A673 (cell line): ENCODE data around the gene HOXA3. TPM values are rescaled to one million over a fixed set of nuclear protein-coding genes. Genes with fewer than 3 reads are reported as not detected.
A peak's percentile ranks its signal among the peaks of the same experiment; 100 is the strongest.

Experiments used
- Bru-seq: library from RNA; stranded (reverse); fragments of 400-500 nt; gene quantifications from one replicate; lab custom pipeline; 2021; lab: Mats Ljungman, UMichigan
- BruChase-seq, 2 experiments: library from RNA; stranded (reverse); fragments of 400-500 nt; gene quantifications; one replicate each; lab custom pipeline; 2021; lab: Mats Ljungman, UMichigan
- BruUV-seq: library from RNA; stranded (reverse); fragments of 400-500 nt; replicated peaks from 2 replicates; lab custom pipeline; 2021; lab: Mats Ljungman, UMichigan
- CTCF ChIA-PET: fragments of 300-600 bp; sonication (Branson Sonifier 250); formaldehyde crosslinking; loops from one replicate; lab custom pipeline; 2022; ENCODE audit warnings: antibody characterized with exemption; lab: Charles Lee
- POLR2A ChIA-PET: fragments of 300-600 bp; sonication (Branson Sonifier 250); formaldehyde crosslinking; loops from one replicate; lab custom pipeline; 2022; ENCODE audit warnings: antibody characterized with exemption; ENCODE audit not compliant: low non-redundant PET; lab: Charles Lee
- DNase-seq: peaks from one replicate; pipeline ENCODE4 v3.0.0-alpha.2; 2015; ENCODE audit warnings: low spot score
- H3K27ac ChIP-seq: fragments of 200-600 bp; sonication (generic); 2 replicates; pipeline ENCODE4 v1.5.1; 2016; ENCODE audit warnings: mixed run types, low read depth, mild to moderate bottlenecking, mixed read lengths, antibody characterized with exemption, low read length; ENCODE audit not compliant: poor library complexity, severe bottlenecking
- H3K27me3 ChIP-seq: fragments of 200-600 bp; sonication (generic); replicated peaks from 2 replicates; pipeline ENCODE4 v1.6.1; 2017; ENCODE audit warnings: mixed run types, low read depth, mild to moderate bottlenecking, mixed read lengths, antibody characterized with exemption, low read length; ENCODE audit not compliant: insufficient read depth, poor library complexity
- H3K36me3 ChIP-seq: fragments of 200-600 bp; sonication (generic); 2 replicates; pipeline ENCODE4 v1.6.1; 2016; ENCODE audit warnings: mixed run types, mild to moderate bottlenecking, mixed read lengths, antibody characterized with exemption, low read length; ENCODE audit not compliant: insufficient read depth, poor library complexity, severe bottlenecking
- H3K4me1 ChIP-seq: fragments of 200-600 bp; sonication (generic); 2 replicates; pipeline ENCODE4 v1.6.1; 2017; ENCODE audit warnings: mixed run types, mild to moderate bottlenecking, mixed read lengths, antibody characterized with exemption, low read length; ENCODE audit not compliant: insufficient read depth, poor library complexity, severe bottlenecking
- H3K4me3 ChIP-seq: fragments of 200-600 bp; sonication (generic); 2 replicates; pipeline ENCODE4 v1.5.1; 2016; ENCODE audit warnings: low read depth, mixed run types, mild to moderate bottlenecking, mixed read lengths, low read length; ENCODE audit not compliant: poor library complexity, severe bottlenecking
- H3K9me3 ChIP-seq: fragments of 200-600 bp; sonication (generic); 2 replicates; pipeline ENCODE4 v1.6.1; 2016; ENCODE audit warnings: mixed run types, low read depth, mild to moderate bottlenecking, mixed read lengths, antibody characterized with exemption, low read length; ENCODE audit not compliant: poor library complexity, severe bottlenecking
- EZH2 ChIP-seq: fragments of 200-600 bp; sonication (generic); IDR thresholded peaks from 2 replicates; pipeline ENCODE4 v1.6.1; 2017; ENCODE audit warnings: borderline replicate concordance, low read depth, mild to moderate bottlenecking, mixed read lengths, antibody characterized with exemption, low read length; ENCODE audit not compliant: poor library complexity, severe bottlenecking
- intact Hi-C: fragments of 100-400 bp; cut with micrococcal nuclease; formaldehyde crosslinking; loops from one replicate; pipeline ENCODE4 v1.10.0; 2022; ENCODE audit not compliant: unreplicated experiment
- long read RNA-seq: library from polyadenylated mRNA; stranded (forward); transcript quantifications from one replicate; pipeline ENCODE4 v2.0.0, GENCODE V29; 2022
- total RNA-seq: library from RNA; stranded (reverse); gene quantifications from 2 replicates; pipeline ENCODE4 v1.2.3, GENCODE V29; 2021
- TF ChIP-seq, protein P1 (sequence below): fragments of 300-800, 200-600 bp; sonication (generic); conservative IDR thresholded peaks from 2 replicates; pipeline ENCODE4 v1.5.1; 2017; ENCODE audit warnings: low read depth, mild to moderate bottlenecking, antibody characterized with exemption, low read length, moderate library complexity, mixed read lengths

HOXA3 gene
- total RNA-seq, result not detected in 2 replicates
- Bru-seq, nascent RNA, result percentile 10 among the genes with signal in this experiment
- BruChase-seq, experiment 1, labeled RNA remaining after a 2-hour chase, result percentile 10 among the genes with signal in this experiment
- percentile 7 among the genes with signal in this experiment for BruChase-seq, experiment 2, labeled RNA remaining after a 6-hour chase
- long read RNA-seq, result 0 reads

DNA sequence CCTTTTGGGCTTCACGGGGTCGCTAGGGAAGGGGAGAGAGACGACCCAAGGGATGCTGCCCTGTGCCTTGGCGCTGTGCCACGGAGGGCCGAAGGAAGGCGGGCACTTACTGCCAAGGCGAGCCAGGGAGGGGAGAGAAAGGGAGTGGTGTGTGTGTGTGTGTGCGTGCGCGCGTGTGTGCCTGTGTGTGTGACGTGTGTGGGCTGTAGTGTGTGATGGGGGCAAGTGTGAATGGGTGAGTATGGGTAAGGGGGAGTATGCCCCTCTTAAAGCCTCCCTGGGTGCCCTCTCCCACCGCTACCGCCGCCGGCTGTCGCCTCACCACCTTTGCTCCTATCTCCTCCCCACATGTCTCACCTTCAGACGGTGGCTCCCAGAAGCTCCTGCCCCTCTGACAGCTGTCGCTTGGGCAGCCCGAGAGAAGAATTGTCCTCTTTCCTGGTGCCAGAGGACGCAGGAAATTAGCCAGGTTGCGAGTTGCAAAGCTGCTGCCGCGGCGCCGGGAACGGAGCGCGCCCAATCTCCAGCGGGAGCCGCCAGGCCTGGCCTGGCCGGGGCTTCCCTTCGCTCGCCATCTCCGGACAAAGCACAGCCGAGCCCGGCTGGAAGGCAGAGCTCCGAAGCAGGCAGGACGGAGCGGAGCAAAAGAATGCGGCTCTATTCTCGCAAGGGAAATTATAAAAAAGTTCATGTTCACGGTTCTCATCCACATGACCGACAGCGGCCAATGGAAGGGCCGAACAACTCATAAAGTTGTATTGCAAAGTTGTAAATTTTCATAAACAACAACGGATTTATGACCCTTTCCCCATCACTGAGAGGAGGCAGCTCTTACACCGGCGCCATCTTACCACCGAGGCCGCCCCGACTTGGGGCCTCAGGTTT, at the start of gene HOXA3:
Gene HOXA3 (minus strand): TSS at position 653 of the 885 bp plus-strand sequence. CDS start 41,943 bp downstream, outside the sequence.
- H3K4me1 ChIP-seq, result peaks cover 13% of the 10 kb centered on the region
- intact Hi-C loops, result no loop called here
- CTCF ChIA-PET, result no interaction called here

DNA sequence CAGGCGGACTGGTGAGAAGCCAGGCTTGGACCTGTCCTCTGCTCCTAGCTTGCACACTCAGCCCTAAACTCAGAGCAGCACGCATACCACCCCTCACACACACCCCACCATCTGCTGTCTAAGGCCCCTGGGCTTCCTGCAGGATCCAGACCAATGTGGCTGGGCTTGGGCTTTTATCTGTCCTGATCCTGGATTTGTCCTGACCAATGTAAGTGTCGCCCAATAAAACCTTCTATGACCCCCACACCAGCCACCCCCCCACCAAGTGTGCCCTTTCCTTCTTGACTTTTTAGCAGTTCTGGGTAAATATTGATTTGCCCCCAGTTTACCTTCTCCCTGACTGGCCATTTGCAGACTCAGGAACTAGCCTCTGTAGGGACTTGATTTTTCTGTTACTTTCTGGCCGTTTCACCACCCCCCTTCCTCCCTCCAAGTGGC, 49.2 kb upstream of the HOXA3 start:
- no peaks in the 10 kb centered on the region for H3K4me1 ChIP-seq
- peaks cover 94% of the 10 kb centered on the region for H3K27me3 ChIP-seq
- no peak overlapping the region for H3K27ac ChIP-seq
- H3K36me3 ChIP-seq, result no peaks in the 10 kb centered on the region
- DNase-seq, result no peak
- ChIA-PET POLR2A (no interaction called here), CTCF (interaction anchor here (1.2 kb wide), 1 partner anchor 720 kb away, joined by 4 read pairs; no protein-coding TSS in a partner anchor)
- BruUV-seq, result no TSS peak
- H3K9me3 ChIP-seq, result no peaks in the 10 kb centered on the region
- TF ChIP-seq EZH2, result no peak
- TF ChIP-seq, protein P1, sequence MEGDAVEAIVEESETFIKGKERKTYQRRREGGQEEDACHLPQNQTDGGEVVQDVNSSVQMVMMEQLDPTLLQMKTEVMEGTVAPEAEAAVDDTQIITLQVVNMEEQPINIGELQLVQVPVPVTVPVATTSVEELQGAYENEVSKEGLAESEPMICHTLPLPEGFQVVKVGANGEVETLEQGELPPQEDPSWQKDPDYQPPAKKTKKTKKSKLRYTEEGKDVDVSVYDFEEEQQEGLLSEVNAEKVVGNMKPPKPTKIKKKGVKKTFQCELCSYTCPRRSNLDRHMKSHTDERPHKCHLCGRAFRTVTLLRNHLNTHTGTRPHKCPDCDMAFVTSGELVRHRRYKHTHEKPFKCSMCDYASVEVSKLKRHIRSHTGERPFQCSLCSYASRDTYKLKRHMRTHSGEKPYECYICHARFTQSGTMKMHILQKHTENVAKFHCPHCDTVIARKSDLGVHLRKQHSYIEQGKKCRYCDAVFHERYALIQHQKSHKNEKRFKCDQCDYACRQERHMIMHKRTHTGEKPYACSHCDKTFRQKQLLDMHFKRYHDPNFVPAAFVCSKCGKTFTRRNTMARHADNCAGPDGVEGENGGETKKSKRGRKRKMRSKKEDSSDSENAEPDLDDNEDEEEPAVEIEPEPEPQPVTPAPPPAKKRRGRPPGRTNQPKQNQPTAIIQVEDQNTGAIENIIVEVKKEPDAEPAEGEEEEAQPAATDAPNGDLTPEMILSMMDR, result no peak
- H3K4me3 ChIP-seq, result no peak overlapping the region
- intact Hi-C loops, result loop anchor here (5.0 kb wide), 1 partner anchor 571 kb away; no protein-coding TSS in a partner anchor

More for the DNA sequence above, at the start of gene HOXA3:
- POLR2A ChIA-PET, result no interaction called here
- Histone ChIP-seq H3K27me3 (peaks cover 94% of the 10 kb centered on the region), H3K9me3 (no peaks in the 10 kb centered on the region), H3K27ac (no peak within 1 kb of the TSS), H3K36me3 (no peaks in the 10 kb centered on the region), H3K4me3 (no peak within 1 kb of the TSS)
- peak; percentile 93 for TF ChIP-seq EZH2
- TF ChIP-seq, protein P1, result no peak
- DNase-seq, result no peak
- no TSS peak for BruUV-seq

DNA sequence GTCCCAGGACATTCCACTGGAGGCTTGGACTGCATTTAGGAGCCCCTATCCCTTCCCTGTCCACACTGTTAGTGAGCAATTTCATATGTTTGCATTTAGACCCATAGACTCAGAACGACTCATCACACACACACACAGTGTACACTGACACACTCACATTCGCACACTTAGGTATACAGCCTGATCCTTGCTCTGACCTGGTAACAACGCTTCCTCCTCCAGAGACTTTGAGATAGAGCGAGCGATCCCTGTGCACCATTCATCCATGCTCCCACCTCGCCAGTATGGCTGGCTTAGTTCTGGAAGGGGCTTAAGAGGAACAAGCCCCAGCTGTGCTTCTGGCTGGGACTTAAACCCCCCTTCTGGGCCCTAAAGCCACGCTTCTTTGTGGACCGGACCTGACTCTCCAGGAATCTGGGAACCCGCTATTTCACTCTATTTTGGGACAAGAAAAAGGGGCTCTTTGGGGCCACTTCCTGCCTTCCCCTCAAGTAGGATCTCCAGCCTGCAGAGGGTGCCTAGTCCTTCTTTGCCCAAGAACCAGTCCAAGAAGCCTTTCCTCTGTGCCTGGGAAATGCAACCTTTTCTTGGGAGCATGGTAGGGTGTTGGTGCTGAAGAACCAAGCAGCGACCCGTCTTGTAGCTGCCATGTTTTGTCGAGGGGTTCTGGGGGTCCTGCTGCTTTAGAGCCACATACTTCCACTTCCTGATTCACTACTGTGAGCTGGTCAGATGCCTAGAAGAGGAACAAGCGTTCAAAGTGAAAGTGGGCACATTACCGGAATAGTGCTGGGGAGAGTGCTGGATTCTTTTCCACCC, 48.6 kb upstream of the HOXA3 start:
- Histone ChIP-seq H3K4me3 (peak overlapping the region; percentile 29), H3K27me3 (peaks cover 94% of the 10 kb centered on the region), H3K9me3 (no peaks in the 10 kb centered on the region), H3K27ac (no peak overlapping the region), H3K36me3 (no peaks in the 10 kb centered on the region), H3K4me1 (no peaks in the 10 kb centered on the region)
- intact Hi-C loops, result loop anchor here (5.0 kb wide), 1 partner anchor 571 kb away; no protein-coding TSS in a partner anchor
- no peak for DNase-seq
- CTCF ChIA-PET, result interaction anchor here (1.2 kb wide), 1 partner anchor 720 kb away, joined by 4 read pairs; no protein-coding TSS in a partner anchor
- POLR2A ChIA-PET, result no interaction called here
- TF ChIP-seq, protein P1, result no peak
- peak; percentile 88 for TF ChIP-seq EZH2
- no TSS peak for BruUV-seq
